Measurements from ENCODE around the gene B2M.
A peak's percentile ranks its signal among the peaks of the same experiment; 100 is the strongest.
"Not testable (repeated sequence)": the region's sequence is repeated elsewhere in the genome, so short reads cannot be mapped to it uniquely, and the experiment has no call there.

The B2M gene

DNA sequence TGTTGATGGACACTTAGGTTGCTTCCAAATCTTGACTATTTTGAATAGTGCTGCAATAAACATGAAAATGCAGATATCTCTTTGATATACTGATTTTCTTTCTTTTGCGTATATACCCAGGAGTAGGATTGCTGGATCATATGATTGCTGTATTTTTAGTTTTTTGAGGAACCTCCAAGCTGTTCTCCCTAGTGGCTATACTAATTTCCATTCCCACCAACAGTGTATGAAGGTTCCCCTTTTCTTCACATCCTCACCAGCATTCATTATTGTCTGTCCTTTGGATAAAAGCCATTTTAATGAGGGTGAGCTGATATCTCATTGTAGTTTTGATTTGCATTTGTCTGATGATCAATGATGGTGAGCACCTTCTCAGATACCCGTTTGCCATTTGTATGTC is 12.7 kb upstream of the B2M start:
- FAIRE-seq, result no peak
- DNase-seq (ENCODE audit: low spot score), result no peak

DNA sequence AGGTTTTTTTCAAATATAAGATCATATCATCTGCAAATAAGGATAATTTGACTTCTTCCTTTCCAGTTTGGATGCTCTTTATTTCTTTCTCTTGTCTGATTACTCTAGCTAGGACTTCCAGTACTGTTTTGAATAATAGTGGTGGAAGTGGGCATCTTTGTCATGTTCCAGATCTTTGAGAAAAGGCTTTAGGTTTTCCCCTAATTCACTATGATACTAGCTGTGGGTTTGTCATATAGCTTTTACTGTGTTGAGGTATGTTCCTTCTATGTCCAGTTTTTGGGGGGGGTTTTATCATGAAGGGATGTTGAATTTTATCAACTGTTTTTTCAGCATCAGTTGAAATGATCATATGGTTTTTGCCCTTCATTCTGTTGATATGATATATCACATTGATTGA is 10.6 kb upstream of the B2M start:
- not testable (repeated sequence) for DNase-seq (ENCODE audit: low spot score); FAIRE-seq

DNA sequence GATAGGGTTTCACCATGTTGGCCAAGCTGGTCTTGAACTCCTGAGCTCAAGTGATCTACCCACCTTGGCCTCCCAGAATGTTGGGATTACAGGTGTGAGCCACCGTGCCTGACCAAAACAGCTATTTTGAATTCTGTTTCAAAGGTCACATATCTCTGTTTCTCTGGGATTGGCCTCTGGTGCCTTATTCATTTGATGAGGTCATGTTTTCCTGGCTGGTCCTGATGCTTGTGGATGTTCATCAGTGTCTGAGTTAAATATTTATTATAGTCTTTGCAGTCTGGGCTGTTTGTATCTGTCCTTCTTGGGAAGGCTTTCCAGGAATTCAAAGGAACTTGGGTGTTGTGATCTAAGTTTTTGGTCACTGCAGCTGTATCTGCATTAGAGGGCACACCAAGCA is 5.3 kb upstream of the B2M start:
- DNase-seq (ENCODE audit: low spot score) (no peak), FAIRE-seq (no peak)

DNA sequence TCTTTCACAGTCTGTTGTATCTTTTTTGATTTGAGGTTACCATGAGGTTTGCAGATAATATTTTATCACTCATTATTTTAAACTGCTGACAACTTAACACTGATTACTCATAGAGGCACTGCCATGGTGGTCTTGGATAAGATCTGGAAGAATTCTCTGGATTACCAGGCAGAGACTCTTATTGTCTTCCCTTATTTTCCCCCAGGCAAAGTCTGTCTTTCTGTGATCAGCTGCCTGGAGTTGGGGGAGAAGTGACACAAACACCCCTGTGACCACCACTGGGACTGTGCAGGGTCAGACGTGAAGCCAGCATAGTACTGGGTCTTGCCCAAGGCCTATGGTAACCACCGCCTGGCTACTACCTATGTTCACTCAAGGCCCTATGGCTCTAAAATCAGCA is 4.9 kb upstream of the B2M start:
- FAIRE-seq (no peak), DNase-seq (ENCODE audit: low spot score) (no peak)

DNA sequence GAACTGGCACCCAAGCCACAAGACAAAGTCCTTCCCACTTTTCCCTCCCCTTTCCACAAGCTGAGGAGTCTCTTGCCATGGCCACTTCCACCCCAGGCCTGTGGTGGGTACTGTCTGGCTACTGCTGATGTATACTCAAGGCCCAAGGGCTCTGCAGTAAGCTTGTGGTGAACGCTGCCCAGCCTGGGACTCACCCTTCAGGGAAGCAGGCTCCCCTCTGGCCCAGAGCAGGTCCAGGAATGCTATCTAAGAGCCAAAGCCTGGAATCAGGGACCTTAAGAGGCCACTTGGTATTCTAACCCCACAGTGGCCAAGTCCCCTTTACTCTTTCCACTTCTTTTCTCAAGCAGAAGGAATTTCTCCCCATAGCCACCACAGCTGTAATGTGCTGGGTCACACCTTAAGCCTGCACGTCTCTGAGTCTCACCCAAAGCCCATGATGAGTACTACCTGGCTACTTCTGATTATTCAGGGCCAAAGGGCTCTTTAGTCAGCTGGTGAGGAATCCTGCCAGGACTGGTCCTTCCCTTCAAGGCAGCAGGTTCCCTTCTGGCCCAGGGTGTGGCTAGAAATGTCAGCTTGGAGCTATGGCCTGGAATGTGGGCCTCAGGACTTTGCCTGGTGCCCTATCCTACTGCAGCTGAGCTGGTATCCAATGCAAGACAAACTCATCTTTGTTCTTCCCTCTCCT is 4.2 kb upstream of the B2M start:
- DNase-seq (ENCODE audit: low spot score) (no peak), FAIRE-seq (no peak)

DNA sequence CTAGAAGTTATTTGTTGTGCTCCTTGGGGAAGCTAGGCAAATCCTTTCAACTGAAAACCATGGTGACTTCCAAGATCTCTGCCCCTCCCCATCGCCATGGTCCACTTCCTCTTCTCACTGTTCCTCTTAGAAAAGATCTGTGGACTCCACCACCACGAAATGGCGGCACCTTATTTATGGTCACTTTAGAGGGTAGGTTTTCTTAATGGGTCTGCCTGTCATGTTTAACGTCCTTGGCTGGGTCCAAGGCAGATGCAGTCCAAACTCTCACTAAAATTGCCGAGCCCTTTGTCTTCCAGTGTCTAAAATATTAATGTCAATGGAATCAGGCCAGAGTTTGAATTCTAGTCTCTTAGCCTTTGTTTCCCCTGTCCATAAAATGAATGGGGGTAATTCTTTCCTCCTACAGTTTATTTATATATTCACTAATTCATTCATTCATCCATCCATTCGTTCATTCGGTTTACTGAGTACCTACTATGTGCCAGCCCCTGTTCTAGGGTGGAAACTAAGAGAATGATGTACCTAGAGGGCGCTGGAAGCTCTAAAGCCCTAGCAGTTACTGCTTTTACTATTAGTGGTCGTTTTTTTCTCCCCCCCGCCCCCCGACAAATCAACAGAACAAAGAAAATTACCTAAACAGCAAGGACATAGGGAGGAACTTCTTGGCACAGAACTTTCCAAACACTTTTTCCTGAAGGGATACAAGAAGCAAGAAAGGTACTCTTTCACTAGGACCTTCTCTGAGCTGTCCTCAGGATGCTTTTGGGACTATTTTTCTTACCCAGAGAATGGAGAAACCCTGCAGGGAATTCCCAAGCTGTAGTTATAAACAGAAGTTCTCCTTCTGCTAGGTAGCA is 851 bp upstream of the B2M start:
- no peak for FAIRE-seq

DNA sequence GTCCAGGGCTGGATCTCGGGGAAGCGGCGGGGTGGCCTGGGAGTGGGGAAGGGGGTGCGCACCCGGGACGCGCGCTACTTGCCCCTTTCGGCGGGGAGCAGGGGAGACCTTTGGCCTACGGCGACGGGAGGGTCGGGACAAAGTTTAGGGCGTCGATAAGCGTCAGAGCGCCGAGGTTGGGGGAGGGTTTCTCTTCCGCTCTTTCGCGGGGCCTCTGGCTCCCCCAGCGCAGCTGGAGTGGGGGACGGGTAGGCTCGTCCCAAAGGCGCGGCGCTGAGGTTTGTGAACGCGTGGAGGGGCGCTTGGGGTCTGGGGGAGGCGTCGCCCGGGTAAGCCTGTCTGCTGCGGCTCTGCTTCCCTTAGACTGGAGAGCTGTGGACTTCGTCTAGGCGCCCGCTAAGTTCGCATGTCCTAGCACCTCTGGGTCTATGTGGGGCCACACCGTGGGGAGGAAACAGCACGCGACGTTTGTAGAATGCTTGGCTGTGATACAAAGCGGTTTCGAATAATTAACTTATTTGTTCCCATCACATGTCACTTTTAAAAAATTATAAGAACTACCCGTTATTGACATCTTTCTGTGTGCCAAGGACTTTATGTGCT is 527 bp downstream of the B2M start:
- DNase-seq (ENCODE audit: low spot score) (peak; percentile 26), FAIRE-seq (no peak)

More for the DNA sequence above, 851 bp upstream of the B2M start:
- DNase-seq (ENCODE audit: low spot score), result peak; percentile 25

DNA sequence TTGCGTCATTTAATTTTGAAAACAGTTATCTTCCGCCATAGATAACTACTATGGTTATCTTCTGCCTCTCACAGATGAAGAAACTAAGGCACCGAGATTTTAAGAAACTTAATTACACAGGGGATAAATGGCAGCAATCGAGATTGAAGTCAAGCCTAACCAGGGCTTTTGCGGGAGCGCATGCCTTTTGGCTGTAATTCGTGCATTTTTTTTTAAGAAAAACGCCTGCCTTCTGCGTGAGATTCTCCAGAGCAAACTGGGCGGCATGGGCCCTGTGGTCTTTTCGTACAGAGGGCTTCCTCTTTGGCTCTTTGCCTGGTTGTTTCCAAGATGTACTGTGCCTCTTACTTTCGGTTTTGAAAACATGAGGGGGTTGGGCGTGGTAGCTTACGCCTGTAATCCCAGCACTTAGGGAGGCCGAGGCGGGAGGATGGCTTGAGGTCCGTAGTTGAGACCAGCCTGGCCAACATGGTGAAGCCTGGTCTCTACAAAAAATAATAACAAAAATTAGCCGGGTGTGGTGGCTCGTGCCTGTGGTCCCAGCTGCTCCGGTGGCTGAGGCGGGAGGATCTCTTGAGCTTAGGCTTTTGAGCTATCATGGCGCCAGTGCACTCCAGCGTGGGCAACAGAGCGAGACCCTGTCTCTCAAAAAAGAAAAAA is 1.2 kb downstream of the B2M start:
- peak; percentile 55 for DNase-seq (ENCODE audit: low spot score)
- FAIRE-seq, result no peak

DNA sequence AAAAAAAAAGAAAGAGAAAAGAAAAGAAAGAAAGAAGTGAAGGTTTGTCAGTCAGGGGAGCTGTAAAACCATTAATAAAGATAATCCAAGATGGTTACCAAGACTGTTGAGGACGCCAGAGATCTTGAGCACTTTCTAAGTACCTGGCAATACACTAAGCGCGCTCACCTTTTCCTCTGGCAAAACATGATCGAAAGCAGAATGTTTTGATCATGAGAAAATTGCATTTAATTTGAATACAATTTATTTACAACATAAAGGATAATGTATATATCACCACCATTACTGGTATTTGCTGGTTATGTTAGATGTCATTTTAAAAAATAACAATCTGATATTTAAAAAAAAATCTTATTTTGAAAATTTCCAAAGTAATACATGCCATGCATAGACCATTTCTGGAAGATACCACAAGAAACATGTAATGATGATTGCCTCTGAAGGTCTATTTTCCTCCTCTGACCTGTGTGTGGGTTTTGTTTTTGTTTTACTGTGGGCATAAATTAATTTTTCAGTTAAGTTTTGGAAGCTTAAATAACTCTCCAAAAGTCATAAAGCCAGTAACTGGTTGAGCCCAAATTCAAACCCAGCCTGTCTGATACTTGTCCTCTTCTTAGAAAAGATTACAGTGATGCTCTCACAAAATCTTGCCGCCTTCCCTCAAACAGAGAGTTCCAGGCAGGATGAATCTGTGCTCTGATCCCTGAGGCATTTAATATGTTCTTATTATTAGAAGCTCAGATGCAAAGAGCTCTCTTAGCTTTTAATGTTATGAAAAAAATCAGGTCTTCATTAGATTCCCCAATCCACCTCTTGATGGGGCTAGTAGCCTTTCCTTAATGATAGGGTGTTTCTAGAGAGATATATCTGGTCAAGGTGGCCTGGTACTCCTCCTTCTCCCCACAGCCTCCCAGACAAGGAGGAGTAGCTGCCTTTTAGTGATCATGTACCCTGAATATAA is 2.0 kb downstream of the B2M start:
- FAIRE-seq (no peak), DNase-seq (ENCODE audit: low spot score) (peak; percentile 18)

DNA sequence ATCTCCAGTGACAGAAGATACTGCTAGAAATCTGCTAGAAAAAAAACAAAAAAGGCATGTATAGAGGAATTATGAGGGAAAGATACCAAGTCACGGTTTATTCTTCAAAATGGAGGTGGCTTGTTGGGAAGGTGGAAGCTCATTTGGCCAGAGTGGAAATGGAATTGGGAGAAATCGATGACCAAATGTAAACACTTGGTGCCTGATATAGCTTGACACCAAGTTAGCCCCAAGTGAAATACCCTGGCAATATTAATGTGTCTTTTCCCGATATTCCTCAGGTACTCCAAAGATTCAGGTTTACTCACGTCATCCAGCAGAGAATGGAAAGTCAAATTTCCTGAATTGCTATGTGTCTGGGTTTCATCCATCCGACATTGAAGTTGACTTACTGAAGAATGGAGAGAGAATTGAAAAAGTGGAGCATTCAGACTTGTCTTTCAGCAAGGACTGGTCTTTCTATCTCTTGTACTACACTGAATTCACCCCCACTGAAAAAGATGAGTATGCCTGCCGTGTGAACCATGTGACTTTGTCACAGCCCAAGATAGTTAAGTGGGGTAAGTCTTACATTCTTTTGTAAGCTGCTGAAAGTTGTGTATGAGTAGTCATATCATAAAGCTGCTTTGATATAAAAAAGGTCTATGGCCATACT is 4.0 kb downstream of the B2M start:
- DNase-seq (ENCODE audit: low spot score) (no peak), FAIRE-seq (no peak)

DNA sequence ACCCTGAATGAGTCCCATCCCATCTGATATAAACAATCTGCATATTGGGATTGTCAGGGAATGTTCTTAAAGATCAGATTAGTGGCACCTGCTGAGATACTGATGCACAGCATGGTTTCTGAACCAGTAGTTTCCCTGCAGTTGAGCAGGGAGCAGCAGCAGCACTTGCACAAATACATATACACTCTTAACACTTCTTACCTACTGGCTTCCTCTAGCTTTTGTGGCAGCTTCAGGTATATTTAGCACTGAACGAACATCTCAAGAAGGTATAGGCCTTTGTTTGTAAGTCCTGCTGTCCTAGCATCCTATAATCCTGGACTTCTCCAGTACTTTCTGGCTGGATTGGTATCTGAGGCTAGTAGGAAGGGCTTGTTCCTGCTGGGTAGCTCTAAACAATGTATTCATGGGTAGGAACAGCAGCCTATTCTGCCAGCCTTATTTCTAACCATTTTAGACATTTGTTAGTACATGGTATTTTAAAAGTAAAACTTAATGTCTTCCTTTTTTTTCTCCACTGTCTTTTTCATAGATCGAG is 4.5 kb downstream of the B2M start:
- FAIRE-seq (no peak), DNase-seq (ENCODE audit: low spot score) (no peak)

DNA sequence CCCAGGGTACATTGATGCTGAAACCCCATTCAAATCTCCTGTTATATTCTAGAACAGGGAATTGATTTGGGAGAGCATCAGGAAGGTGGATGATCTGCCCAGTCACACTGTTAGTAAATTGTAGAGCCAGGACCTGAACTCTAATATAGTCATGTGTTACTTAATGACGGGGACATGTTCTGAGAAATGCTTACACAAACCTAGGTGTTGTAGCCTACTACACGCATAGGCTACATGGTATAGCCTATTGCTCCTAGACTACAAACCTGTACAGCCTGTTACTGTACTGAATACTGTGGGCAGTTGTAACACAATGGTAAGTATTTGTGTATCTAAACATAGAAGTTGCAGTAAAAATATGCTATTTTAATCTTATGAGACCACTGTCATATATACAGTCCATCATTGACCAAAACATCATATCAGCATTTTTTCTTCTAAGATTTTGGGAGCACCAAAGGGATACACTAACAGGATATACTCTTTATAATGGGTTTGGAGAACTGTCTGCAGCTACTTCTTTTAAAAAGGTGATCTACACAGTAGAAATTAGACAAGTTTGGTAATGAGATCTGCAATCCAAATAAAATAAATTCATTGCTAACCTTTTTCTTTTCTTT is 5.8 kb downstream of the B2M start:
- FAIRE-seq (no peak), DNase-seq (ENCODE audit: low spot score) (no peak)

DNA sequence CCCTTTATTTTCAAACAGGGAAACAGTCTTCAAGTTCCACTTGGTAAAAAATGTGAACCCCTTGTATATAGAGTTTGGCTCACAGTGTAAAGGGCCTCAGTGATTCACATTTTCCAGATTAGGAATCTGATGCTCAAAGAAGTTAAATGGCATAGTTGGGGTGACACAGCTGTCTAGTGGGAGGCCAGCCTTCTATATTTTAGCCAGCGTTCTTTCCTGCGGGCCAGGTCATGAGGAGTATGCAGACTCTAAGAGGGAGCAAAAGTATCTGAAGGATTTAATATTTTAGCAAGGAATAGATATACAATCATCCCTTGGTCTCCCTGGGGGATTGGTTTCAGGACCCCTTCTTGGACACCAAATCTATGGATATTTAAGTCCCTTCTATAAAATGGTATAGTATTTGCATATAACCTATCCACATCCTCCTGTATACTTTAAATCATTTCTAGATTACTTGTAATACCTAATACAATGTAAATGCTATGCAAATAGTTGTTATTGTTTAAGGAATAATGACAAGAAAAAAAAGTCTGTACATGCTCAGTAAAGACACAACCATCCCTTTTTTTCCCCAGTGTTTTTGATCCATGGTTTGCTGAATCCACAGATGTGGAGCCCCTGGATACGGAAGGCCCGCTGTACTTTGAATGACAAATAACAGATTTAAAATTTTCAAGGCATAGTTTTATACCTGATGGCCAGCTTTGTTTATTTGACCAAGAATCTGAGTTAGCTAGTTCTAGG is 7.0 kb downstream of the B2M start:
- no peak for DNase-seq (ENCODE audit: low spot score)
- no peak for FAIRE-seq

DNA sequence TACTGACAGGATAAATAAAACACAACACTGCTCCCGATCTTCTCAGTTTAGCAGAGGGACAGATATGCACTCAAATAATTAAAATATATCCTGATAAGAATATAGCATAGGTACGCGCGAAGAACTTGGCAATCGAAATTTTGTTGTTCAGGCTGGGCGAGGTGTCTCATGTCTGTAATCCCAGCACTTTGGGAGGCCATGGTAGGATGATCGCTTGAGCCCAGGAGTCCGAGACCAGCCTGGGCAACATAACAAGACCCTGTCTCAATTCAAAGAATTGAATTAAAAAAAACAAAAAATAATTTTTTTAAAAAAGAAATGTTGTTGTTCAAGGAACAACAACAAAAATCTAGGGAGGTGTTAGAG is 7.6 kb downstream of the B2M start:
- DNase-seq (ENCODE audit: low spot score) (no peak), FAIRE-seq (no peak)

DNA sequence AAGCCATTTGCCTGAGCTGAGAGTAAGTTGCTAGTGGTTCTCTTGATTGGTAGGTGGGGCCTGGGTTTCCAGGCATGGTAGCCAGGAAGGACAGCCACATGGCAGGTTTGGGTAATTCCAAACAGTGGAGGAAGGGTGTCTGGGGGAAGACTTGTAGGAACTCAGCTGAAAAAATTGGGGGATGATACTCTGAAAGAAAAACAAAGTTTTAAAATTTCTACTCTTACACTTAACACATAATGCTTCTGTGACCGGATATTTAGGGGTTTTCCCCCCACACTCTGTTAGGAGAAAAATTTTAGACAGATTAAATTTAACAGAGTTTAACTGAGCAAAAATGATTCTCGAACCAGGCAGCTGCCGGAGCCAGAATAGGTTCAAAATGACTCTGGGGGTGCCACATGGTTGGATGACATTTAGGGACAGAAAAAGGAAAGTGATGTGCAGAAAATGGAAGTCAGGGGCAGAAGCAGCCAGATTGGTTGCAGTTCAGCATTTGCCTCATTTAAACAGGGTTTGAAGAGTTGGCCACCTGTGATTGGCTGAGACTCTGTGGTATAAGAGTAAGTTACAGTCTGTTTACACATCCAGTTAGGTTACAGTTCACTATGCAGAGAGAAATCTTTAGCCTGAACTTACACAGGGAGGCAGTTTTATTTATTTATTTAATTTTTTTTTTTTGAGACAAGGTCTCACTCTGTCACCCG is 8.1 kb downstream of the B2M start:
- FAIRE-seq, result no peak
- DNase-seq (ENCODE audit: low spot score), result no peak

DNA sequence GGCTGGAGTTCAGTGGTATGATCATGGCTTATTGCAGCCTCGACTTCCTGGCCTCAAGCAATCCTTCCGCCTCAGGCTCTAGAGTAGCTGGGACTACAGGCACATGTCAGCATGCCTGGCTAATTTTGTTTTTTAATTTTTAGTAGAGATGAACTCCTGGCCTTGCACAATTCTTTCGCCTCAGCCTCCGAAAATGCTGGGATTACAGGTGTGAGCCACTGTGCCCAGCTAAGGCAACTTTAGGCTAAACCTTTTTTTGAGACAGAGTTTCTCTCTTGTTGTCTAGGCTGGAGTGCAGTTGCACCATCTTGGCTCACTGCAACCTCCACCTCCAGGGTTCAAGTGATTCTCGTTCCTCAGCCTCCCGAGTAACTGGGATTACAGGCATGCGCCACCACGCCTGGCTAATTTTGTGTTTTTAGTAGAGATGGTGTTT is 8.7 kb downstream of the B2M start:
- DNase-seq (ENCODE audit: low spot score); FAIRE-seq: not testable (repeated sequence)

DNA sequence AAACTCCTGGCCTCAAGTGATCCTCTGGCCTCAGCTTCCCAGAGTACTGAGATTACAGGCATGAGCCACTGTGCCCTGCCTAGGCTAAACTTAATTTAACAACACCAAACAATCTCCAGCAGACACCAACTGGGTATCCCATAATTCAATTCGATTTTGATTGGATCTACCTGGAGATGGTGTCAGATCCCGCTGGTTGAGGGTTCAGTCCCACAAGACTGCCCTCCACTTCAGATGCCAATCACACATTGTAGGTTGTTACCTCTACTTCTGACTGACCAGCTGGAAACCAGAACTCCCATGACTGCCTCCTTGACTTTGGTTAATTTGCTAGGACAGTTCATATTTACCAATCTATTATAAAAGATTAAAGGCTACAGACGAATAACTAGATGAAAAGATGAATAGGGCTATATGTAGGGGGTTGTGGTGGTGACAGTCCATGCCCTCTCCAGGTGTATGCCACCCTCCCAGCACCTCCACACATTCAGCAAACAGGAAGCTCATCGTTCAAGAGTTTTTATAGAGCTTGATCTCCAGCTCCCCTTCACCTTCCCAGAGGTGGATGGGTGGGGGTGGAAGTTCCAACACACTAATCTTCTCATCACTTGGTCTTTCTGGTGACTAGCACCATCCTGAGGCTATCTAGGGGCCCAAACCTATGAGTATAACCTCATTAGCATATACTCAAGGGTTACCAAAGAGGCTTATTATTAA is 9.3 kb downstream of the B2M start:
- DNase-seq (ENCODE audit: low spot score) (no peak), FAIRE-seq (no peak)

DNA sequence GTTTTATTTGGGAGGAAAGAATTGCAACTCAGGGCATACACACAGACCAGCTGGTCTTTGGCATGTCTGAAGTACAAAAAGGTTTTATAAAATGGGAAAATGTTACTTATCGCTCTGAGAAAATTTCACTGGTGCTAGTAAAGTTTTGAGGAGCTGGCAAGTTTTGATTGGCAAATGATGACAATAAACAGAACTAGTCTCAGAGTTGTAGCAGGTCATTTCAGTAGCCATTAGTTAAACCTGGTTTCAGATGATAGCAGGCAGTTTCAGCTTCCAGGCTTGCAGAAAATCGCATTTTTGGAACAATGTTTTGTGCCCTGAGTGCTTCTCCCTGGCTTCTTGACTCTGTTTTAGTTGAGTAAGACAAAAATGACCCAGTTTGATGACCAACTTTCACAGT is 10.7 kb downstream of the B2M start:
- no peak for FAIRE-seq
- no peak for DNase-seq (ENCODE audit: low spot score)
